Measurements from ENCODE around the gene C14orf132. TPM values are rescaled to one million over a fixed set of nuclear protein-coding genes. Genes with fewer than 3 reads are reported as not detected.

C14orf132 gene
- total RNA-seq, 1 donor from 2014 or later, result 8.0 TPM

DNA sequence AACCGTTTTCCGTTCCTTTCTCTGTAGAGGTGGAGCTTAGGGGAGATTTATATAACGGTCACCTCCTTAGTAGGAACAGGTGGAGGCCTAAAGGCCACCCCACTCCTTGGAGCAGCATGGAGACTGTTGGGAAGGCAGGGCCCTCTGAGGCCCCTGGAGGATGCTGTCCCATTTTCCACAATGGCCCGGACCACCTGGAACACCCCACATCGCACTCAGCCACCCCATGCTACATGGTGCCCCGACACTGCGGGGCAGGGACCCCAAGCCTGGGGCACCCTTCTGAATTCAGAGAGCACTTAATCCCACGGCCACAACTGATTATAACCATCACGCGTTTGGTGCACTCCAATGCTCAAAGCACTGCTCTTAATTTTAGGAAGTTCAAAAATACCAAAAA lies 41.4 kb downstream of the C14orf132 start:
- Mint-ChIP-seq H3K27me3 (ENCODE audit: low read depth, unreplicated experiment) (peaks cover 2% of the 10 kb centered on the region), H3K4me3 (ENCODE audit: unreplicated experiment) (no peak overlapping the region), H3K4me1 (ENCODE audit: low read depth, unreplicated experiment) (peaks cover 6% of the 10 kb centered on the region), H3K36me3 (ENCODE audit: low read depth, unreplicated experiment) (peaks cover 2% of the 10 kb centered on the region), H3K27ac (ENCODE audit: unreplicated experiment) (no peak overlapping the region), H3K9me3 (ENCODE audit: unreplicated experiment) (no peaks in the 10 kb centered on the region)
- Histone ChIP-seq H3K4me3 (ENCODE audit: insufficient read depth, low read depth, low read length) (no peak overlapping the region), H3K9ac (ENCODE audit: low read length) (no peak overlapping the region), H3K27ac (ENCODE audit: low read depth, low read length) (no peak overlapping the region), H3K4me2 (ENCODE audit: low read length) (no peak overlapping the region), H3K4me1 (ENCODE audit: insufficient read depth, low read length) (peaks cover 16% of the 10 kb centered on the region), H4K20me1 (ENCODE audit: insufficient read depth, low read length) (peaks cover 77% of the 10 kb centered on the region), H2AFZ (ENCODE audit: low read depth, low read length) (no peak overlapping the region), H3K79me2 (ENCODE audit: insufficient read depth, low read length) (peaks cover 59% of the 10 kb centered on the region), H3K36me3 (ENCODE audit: insufficient read depth, low read length) (no peaks in the 10 kb centered on the region), H3K9me3 (ENCODE audit: insufficient read depth, low read depth, low read length) (no peaks in the 10 kb centered on the region), H3K27me3 (ENCODE audit: insufficient read depth, low read length) (no peaks in the 10 kb centered on the region)
- TF ChIP-seq, protein P1, sequence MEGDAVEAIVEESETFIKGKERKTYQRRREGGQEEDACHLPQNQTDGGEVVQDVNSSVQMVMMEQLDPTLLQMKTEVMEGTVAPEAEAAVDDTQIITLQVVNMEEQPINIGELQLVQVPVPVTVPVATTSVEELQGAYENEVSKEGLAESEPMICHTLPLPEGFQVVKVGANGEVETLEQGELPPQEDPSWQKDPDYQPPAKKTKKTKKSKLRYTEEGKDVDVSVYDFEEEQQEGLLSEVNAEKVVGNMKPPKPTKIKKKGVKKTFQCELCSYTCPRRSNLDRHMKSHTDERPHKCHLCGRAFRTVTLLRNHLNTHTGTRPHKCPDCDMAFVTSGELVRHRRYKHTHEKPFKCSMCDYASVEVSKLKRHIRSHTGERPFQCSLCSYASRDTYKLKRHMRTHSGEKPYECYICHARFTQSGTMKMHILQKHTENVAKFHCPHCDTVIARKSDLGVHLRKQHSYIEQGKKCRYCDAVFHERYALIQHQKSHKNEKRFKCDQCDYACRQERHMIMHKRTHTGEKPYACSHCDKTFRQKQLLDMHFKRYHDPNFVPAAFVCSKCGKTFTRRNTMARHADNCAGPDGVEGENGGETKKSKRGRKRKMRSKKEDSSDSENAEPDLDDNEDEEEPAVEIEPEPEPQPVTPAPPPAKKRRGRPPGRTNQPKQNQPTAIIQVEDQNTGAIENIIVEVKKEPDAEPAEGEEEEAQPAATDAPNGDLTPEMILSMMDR (IDR thresholded peaks at IDR 0.05; ENCODE audit: insufficient read depth, low read depth, low read length), result no peak
- TF ChIP-seq EZH2 (IDR thresholded peaks at IDR 0.05; ENCODE audit: insufficient read depth, low read length), result no peak
- FAIRE-seq, result no peak
- DNase-seq (ENCODE audit: low read depth), result no peak

DNA sequence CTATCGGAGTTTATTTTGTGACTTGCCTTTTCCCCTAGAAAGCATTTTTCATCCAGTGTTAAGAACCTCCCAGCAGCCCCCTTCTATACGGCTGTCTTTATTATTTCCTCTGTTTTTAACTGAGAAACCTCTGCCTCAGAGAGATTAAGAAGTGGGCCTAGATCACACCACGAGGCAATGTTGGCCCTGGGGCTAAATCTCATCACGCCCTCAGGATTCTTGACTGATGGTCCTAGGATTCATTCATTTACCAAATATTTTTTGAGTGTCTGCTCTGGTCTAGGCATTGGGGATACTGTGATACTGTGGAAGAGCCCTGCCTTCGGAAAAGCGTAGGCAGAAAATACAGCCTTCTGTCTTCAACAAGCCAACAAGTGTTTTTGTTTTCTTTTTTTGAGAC lies 42.1 kb downstream of the C14orf132 start:
- Mint-ChIP-seq H3K27ac (ENCODE audit: unreplicated experiment) (no peak overlapping the region), H3K36me3 (ENCODE audit: low read depth, unreplicated experiment) (peaks cover 2% of the 10 kb centered on the region), H3K27me3 (ENCODE audit: low read depth, unreplicated experiment) (peaks cover 2% of the 10 kb centered on the region), H3K4me1 (ENCODE audit: low read depth, unreplicated experiment) (peaks cover 13% of the 10 kb centered on the region), H3K4me3 (ENCODE audit: unreplicated experiment) (no peak overlapping the region), H3K9me3 (ENCODE audit: unreplicated experiment) (no peaks in the 10 kb centered on the region)
- Histone ChIP-seq H3K27me3 (ENCODE audit: insufficient read depth, low read length) (no peaks in the 10 kb centered on the region), H3K27ac (ENCODE audit: low read depth, low read length) (no peak overlapping the region), H3K36me3 (ENCODE audit: insufficient read depth, low read length) (no peaks in the 10 kb centered on the region), H3K4me3 (ENCODE audit: insufficient read depth, low read depth, low read length) (no peak overlapping the region), H3K79me2 (ENCODE audit: insufficient read depth, low read length) (peaks cover 56% of the 10 kb centered on the region), H4K20me1 (ENCODE audit: insufficient read depth, low read length) (peaks cover 77% of the 10 kb centered on the region), H3K9me3 (ENCODE audit: insufficient read depth, low read depth, low read length) (no peaks in the 10 kb centered on the region), H3K9ac (ENCODE audit: low read length) (no peak overlapping the region), H3K4me2 (ENCODE audit: low read length) (no peak overlapping the region), H3K4me1 (ENCODE audit: insufficient read depth, low read length) (peaks cover 22% of the 10 kb centered on the region), H2AFZ (ENCODE audit: low read depth, low read length) (no peak overlapping the region)
- TF ChIP-seq, protein P1 (IDR thresholded peaks at IDR 0.05; ENCODE audit: insufficient read depth, low read depth, low read length), result no peak
- DNase-seq (ENCODE audit: low read depth), result no peak
- FAIRE-seq, result no peak

DNA sequence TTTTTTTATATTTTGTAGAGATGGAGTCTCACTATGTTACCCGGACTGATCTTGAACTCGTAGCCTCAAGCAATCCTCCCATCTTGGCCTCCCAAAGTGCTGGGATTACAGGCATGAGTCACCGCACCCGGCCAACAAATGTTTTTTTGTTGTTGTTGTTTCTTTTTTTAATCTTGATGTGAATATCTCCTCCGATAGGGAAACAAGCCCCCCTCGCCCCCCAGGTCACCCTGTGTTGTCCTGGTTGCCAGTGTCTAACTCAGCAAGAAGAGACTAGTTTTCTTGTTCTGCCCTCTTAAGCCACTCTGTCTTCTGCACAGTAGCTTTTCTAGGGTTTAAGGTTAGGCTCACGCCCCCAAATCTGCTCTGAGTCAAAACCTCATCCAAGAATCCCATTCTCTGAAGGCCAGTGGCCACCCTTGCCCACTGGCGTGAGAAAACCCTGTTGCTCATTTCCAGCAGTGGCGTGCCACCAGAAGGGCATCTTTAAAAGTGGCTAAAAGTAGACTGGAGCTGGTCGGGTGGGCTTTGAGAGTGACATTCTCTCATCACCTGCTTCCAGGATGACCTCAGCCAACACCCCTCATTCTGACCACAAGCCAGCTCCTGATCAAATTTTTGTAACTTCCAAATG lies 42.7 kb downstream of the C14orf132 start:
- H3K27me3 ChIP-seq (ENCODE audit: insufficient read depth, low read length), result no peaks in the 10 kb centered on the region
- no peak overlapping the region for H2AFZ ChIP-seq (ENCODE audit: low read depth, low read length)
- no peak for DNase-seq (ENCODE audit: low read depth)
- H3K36me3 ChIP-seq (ENCODE audit: insufficient read depth, low read length), result no peaks in the 10 kb centered on the region
- no peak for FAIRE-seq
- peaks cover 71% of the 10 kb centered on the region for H4K20me1 ChIP-seq (ENCODE audit: insufficient read depth, low read length)
- Mint-ChIP-seq H3K36me3 (ENCODE audit: low read depth, unreplicated experiment) (peaks cover 2% of the 10 kb centered on the region), H3K9me3 (ENCODE audit: unreplicated experiment) (no peaks in the 10 kb centered on the region), H3K27me3 (ENCODE audit: low read depth, unreplicated experiment) (peaks cover 2% of the 10 kb centered on the region), H3K4me3 (ENCODE audit: unreplicated experiment) (no peak overlapping the region), H3K27ac (ENCODE audit: unreplicated experiment) (no peak overlapping the region), H3K4me1 (ENCODE audit: low read depth, unreplicated experiment) (peaks cover 19% of the 10 kb centered on the region)
- H3K79me2 ChIP-seq (ENCODE audit: insufficient read depth, low read length), result peaks cover 49% of the 10 kb centered on the region
- no peak overlapping the region for H3K27ac ChIP-seq (ENCODE audit: low read depth, low read length)
- TF ChIP-seq, protein P1 (IDR thresholded peaks at IDR 0.05; ENCODE audit: insufficient read depth, low read depth, low read length), result no peak
- no peak for TF ChIP-seq EZH2 (IDR thresholded peaks at IDR 0.05; ENCODE audit: insufficient read depth, low read length)
- no peak overlapping the region for H3K4me2 ChIP-seq (ENCODE audit: low read length)
- peaks cover 29% of the 10 kb centered on the region for H3K4me1 ChIP-seq (ENCODE audit: insufficient read depth, low read length)
- H3K9me3 ChIP-seq (ENCODE audit: insufficient read depth, low read depth, low read length), result no peaks in the 10 kb centered on the region
- H3K4me3 ChIP-seq (ENCODE audit: insufficient read depth, low read depth, low read length), result no peak overlapping the region
- H3K9ac ChIP-seq (ENCODE audit: low read length), result no peak overlapping the region

Measured in astrocyte (in vitro differentiated cells and primary cell).